Left kidney (tissue), 2 donors: ENCODE results near the gene DCTPP1. TPM values are rescaled to one million over a fixed set of nuclear protein-coding genes. Genes with fewer than 3 reads are reported as not detected.
"Not testable (repeated sequence)": the region's sequence is repeated elsewhere in the genome, so short reads cannot be mapped to it uniquely, and the experiment has no call there.

Experiments
- DNase-seq: peaks from one replicate; pipeline ENCODE4 v3.0.0-alpha.2; 2013
- polyA plus RNA-seq: library from polyadenylated mRNA; unstranded; fragments of 120-200 nt; gene quantifications from one replicate; pipeline ENCODE4 v1.2.1, GENCODE V29; 2013; ENCODE audit not compliant: insufficient read length

The DCTPP1 gene
- polyA plus RNA-seq, 1 donor = 43.9 TPM

DNA sequence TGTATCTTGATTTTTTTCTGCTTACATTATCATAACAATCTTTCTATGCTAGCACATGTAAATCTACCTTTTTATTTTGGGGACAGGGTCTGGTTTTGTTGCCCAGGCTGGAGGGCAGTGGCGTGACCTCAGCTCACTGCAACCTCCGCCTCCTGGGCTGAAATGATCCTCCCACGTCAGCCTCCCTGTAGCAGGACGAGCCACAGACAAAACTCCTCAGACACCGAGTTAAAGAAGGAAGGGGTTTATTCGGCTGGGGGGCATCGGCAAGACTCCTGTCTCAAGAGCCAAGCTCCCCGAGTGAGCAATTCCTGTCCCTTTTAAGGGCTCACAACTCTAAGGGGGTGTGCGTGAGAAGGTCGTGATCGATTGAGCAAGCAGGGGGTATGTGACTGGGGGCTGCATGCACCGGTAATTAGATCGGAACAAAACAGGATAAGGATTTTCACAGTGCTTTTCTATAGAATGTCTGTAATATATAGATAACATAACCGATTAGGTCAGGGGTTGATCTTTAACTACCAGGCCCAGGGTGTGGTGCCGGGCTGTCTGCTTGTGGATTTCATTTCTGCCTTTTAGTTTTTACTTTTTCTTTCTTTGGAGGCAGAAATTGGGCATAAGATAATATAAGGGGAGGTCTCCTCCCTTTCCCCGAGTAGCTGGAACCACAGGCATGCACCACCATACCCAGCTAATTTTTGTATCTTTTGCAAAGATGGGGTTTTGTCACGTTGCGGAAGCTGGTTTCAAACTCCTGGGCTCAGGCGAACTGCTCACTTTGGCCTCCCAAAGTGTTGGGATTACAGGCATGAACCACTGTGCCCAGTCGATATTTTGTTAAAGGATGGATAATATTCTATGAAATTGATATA is 23.1 kb upstream of the DCTPP1 start:
- DNase-seq = not testable (repeated sequence)

GRCh38 chr16:30449116-30449435 is 19.2 kb upstream of the DCTPP1 start:
- no peak for DNase-seq

DNA sequence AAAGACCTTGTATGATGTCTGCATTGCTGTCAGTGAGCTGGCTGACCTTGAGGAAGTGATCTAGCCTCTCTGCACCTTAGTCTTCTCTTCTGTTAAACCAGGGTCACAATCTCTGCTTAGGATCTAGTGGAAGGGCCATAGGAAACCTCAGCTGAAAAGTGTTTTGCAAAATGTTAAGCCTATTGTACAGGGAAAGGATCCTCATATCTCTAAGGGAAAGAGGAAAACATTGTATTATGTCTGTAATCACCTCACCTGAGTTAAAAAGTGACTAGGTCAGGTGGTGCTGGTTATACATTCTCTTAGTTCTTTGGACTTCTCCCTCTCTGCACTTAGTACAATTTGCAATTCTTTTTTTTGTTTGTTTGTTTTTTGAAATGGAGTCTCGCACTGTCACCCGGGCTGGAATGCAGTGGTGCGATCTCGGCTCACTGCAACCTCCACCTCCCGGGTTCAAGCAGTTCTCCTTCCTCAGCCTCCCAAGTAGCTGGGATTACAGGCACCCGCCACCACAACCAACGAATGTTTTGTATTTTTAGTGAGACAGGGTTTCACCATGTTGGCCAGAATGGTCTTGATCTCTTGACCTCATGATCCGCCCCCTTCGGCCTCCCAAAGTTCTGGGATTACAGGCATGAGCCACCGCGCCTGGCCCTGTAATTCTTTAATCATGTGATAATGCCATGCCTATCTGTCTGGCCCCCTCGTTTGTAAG is 17.8 kb upstream of the DCTPP1 start:
- no peak for DNase-seq

- no peak for DNase-seq
These were observed 16.4 kb upstream of the DCTPP1 start for GRCh38 chr16:30446203-30446595.

- DNase-seq = peak; percentile 99
These were observed 15.8 kb upstream of the DCTPP1 start, which contains the start of gene SEPHS2 for GRCh38 chr16:30445408-30446202. Gene SEPHS2, minus strand, starts transcription at chr16:30445874. Its CDS starts 147 bp downstream, at chr16:30445727.

- no peak for DNase-seq
These were observed 15.2 kb upstream of the DCTPP1 start for GRCh38 chr16:30445149-30445407.

GRCh38 chr16:30444231-30445148 is 14.7 kb upstream of the DCTPP1 start:
- DNase-seq = no peak

DNA sequence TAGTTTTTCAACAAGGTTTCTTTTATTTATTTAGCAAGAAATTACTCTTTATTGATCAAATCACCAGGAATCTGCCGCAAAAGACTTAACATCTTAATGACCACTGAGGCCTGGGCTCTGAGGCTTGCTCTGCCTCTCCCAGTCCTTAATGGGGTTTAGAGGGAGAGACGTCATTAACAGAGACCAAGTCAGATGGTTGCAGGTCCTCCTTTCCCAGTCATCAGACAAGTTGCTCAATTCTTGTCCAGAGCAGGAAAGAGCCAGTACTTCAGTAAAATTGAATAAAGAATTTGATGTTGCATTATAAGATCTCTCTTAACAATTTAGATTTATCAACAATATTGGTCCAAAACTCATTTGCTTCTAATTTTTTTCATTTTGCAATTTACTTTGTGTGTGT is 13.8 kb upstream of the DCTPP1 start:
- no peak for DNase-seq

DNA sequence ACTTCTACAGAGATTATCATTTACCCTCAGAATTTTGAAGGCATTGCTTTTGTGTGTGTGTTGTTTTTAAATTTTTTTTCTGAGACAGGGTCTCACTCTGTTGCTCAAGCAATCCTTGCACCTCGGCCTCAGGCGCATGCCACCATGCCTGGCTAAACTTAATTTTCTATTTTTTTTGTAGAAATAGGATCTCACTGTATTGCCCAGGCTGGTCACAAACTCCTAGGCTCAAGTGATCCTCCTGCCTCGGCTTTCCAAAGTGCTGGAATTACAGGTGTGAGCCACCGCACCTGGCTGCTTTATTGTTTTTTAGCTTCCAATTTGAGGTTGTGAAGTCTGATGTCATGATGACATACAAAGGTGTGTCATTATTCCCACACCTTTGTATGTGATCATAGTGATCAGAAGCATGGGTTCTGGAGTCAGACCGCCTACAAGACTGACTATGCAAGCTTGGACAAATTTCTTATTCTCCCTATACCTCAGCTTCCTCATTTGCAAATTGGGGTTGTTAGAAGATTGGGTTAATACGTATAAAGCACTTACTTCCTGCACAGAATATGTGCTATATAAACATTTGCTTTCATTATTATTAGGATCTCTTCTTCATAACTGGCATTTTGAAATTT is 10.0 kb upstream of the DCTPP1 start:
- no peak for DNase-seq

GRCh38 chr16:30438835-30439234 is 9.0 kb upstream of the DCTPP1 start:
- no peak for DNase-seq

DNA sequence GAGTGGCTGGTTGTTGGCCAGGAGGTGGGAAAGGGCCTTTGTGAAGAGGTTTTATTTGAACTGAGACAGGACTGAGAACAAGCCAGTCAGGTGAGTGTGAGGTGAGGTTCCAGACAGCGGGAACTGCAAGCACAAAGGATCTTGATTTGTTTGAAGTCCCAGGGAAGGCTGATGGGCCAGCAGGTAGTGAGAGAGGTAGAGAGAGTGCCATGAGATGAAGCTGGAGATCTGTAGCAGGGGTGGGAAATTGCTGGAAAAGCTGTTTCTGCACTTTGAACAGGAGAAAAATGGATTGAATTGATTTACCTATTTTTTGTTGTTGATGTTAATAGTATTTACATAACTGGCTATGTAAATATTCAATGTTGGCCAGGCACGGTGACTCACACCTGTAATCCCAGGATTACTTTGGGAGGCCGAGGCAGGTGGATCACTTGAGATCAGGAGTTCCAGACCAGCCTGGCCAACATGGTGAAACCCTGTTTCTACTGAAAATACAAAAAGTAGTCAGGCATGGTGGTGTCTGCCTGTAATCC is 7.7 kb upstream of the DCTPP1 start:
- no peak for DNase-seq

DNA sequence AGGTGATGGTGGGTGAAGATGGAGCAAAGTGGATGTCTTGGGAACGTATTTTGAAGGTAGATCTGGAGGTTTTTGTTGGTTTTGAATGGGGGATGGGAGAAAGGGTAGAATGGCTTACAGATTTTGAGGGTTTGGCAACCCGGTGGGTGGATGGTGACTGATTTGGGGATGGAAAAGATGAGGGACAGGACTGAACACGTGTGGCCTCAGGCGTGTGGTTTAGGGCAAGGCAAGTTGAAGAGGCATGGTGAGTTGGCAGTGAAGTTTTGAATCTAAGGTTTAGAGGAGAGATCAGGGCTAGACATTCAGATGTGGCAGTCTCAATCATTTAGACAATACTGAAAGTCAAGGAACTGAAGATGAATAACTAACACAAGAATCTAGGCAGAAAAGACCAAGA is 5.0 kb upstream of the DCTPP1 start:
- DNase-seq = no peak

GRCh38 chr16:30430428-30430970 is 669 bp upstream of the DCTPP1 start:
- DNase-seq = no peak

DNA sequence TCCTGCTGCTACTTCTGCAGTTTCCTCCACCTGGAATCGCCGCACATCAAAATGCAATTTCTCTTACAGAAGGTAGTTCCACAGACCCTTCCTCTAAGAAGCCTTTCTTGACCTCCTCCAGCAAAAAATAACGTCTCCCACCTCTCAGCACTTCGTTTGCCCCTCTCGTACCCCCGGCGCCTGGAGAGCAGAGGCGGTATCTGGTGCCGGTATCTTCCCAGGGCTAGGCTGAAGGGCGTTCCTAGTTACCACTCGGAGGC is 482 bp downstream of the DCTPP1 start:
- DNase-seq = no peak

GRCh38 chr16:30428055-30428454 is 1.8 kb downstream of the DCTPP1 start:
- DNase-seq = no peak

DNA sequence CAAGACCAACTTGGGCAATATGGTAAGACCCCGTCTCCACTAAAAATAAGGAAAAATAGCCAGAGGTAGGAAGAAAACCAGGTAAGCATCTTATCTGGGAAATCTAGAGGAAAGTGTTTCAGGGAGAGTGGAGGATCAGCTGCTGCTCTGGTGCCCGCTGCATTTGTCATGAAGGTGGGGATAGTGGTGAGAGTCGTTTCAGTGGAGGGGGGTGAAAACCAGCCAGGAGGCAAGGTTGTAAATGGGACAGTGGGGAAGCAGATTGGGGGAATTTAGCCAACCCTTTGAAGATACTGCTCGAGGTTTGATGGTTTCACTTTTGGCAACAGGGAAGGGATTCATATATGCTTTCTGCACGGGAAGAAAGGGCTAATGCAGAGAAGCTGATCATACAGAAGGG is 8.8 kb downstream of the DCTPP1 start:
- no peak for DNase-seq

DNA sequence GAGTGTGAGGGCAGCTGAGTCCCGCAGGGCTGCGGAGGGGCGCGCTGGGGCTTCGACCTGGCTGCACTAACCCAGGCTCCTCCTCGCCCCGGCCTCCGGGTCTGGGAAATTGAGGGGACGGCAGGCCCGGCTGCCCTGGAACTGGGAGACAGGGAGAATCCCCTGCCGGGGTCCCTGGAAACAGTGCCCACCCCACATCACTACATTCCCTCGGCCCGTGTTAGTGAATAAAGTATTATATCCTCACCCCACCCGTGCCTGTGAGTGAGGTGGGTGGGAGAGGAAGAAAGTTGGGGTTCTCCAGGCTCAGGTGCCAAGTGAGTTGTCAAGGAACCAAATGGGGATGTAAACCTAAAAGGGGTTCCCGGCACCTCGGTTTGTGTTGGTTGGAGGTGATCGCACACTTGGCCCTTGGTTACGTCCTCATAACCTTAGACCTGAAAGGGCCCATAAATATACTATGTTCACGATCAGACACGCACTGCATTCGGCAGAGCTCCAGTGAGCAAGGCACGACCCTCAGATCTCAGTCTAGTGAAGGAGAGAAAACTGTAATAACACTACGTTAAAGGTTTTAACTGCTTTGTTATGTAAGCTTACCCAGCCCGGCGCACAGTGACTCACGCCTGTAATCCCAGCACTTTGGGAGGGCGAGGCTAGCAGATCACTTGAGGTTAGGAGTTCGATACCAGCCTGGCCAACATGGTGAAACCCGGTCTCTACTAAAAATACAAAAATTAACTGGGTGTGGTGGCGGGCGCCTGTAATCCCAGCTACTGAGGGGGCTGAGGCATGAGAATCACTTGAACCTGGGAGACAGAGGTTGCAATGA is 11.3 kb downstream of the DCTPP1 start:
- DNase-seq = no peak

DNA sequence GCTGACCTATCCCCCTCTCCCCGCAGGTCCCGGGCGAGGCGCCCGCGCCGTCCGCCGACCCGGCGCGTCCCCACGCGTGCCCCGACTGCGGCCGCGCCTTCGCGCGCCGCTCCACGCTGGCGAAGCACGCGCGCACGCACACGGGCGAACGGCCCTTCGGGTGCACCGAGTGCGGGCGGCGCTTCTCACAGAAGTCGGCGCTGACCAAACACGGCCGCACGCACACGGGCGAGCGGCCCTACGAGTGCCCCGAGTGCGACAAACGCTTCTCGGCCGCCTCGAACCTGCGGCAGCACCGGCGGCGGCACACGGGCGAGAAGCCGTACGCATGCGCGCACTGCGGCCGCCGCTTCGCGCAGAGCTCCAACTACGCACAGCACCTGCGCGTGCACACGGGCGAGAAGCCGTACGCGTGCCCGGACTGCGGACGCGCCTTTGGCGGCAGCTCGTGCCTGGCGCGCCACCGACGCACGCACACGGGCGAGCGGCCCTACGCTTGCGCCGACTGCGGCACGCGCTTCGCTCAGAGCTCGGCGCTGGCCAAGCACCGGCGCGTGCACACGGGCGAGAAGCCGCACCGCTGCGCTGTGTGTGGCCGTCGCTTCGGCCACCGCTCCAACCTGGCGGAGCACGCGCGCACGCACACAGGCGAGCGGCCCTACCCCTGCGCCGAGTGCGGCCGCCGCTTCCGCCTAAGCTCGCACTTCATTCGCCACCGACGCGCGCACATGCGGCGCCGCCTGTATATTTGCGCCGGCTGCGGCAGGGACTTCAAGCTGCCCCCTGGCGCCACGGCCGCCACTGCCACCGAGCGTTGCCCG is 12.1 kb downstream of the DCTPP1 start:
- DNase-seq = peak; percentile 88
